T follicular helper cell (primary cell): Measurements from ENCODE around the gene TAF8.
A peak's percentile ranks its signal among the peaks of the same experiment; 100 is the strongest.

Experiments used
- DNase-seq: peaks from one replicate; pipeline ENCODE4 v3.0.0-alpha.2; 2020; ENCODE audit warnings: low read depth

Gene TAF8

DNA sequence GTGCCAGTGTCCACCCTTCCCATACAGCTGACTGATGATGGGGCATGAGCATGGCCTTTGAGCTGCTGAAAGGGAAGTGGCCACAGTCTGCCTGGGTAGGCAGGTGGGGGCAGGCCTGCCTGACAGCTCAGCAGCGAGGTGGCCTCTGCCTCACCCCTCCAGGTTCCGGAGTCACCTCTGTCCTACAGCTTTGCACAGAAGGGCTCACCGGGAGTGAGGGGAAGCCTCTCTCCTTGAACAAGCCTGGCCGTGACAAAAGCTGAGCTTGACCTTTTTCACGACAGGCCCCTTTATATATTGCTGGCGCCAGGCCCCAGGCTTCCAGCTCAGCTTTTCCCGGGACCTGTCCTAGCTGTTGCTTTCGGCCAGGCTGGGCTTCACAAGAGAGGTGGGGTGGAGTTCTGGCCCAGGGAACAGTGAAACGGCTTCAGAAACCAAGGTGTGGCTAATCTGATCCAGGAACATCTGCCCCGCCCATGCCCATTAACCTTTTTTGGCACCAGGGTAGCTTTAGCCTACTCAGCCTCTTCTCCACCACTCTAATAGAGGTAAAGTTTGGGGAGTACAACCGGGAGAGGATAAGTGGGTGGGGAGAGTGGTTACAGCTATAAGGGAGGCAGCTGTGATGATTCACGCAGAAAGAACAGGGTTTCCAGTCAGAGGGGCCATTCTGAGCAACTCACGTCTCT, 49.2 kb downstream of the TAF8 start:
- no peak for DNase-seq

DNA sequence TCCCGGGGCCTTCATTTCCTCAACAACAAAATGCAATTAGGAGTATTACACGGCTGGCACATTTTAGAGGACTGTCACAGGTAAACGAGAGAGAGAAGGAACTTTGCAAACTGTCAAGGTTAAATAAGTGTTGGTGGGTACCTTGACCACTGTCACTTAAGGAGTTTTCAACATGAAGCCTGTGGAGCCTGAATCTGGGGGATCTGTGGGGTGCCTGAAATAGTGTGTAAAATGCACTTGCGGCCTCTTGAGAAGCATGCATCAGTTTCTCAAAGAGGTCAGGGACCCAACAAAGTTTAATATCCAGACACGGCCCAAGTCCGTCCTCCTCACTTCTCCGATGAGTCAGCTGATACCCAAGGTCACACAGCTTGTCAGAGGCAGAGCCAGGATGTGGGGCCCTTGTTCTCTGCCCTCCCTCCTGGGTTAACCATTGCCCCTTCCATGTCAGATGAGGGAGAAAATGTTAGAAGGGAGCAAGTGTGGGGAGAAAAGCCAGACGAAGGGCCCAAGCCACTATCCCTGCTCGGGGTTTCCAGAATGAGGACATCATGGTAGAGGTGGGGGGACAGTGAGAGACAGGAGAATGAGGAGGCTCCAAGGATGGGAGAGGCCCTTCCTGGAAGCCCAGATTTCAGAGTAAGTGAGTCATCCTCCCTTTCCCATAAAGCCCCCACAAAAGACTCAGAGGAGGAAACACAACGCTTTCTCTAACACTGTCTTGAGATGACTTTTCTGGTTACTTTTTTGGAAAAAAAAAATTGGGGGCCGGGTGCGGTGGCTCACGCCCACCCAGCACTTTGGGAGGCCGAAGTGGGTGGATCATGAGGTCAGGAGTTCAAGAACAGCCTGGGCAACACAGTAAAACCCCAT, 49.9 kb downstream of the TAF8 start:
- no peak for DNase-seq

DNA sequence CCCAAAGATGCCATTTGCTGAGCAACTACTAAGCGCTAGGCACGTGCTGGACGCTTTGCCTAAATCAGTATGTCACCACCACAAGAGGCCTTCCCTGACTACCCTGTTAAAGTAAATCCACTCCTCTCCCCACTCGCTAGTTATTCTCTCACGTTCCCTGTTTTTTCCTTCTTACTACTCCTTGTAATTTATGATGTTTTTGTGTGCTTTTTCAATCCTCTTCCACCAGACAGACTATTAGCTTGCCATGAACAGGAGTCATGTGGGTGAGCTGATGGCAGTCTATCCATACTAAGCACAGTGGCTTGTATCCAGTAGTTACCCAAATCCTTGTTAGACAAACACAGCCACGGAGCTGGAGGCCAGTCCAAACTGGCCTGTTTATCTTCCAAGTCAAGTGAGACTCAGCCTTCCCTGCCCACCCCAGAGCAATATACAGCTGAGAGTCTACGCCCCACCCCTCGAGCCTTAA, 50.9 kb downstream of the TAF8 start:
- no peak for DNase-seq

DNA sequence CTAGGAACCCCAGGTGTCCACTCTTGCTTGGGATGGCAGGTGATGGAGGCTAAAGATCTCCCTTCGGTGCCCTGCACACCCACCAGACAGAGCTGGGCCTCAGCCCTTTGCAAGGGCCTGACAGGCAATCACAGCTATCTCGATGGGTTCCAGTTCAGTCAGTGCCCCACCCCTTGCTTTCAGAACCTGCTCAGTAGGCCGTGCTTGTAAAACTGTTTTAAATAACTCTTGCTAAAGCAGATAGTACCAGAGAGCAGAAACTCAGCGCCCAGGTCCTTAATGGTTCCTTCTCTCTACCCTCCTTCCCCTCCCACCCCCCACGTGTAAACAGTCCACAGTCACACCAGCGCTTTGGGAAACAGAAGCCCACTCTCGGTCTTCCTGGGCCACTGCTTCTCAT, 52.9 kb downstream of the TAF8 start:
- DNase-seq: no peak

DNA sequence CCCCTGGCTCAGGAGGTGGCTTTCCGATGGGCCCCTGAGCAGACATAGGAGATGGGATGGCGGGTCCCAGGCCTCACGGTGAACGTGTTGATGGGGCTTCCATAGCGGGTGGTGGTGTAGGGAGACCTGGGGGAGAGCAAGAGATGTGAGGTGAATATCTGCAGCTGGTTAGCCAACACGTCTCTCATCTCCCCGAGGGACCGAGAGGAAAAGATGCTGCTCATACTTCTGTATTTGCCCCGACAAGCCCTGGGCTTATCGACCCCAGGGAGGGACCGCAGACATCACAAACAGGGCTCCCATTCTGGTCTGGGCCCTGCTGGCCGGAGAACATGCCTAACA, 53.4 kb downstream of the TAF8 start:
- no peak for DNase-seq

DNA sequence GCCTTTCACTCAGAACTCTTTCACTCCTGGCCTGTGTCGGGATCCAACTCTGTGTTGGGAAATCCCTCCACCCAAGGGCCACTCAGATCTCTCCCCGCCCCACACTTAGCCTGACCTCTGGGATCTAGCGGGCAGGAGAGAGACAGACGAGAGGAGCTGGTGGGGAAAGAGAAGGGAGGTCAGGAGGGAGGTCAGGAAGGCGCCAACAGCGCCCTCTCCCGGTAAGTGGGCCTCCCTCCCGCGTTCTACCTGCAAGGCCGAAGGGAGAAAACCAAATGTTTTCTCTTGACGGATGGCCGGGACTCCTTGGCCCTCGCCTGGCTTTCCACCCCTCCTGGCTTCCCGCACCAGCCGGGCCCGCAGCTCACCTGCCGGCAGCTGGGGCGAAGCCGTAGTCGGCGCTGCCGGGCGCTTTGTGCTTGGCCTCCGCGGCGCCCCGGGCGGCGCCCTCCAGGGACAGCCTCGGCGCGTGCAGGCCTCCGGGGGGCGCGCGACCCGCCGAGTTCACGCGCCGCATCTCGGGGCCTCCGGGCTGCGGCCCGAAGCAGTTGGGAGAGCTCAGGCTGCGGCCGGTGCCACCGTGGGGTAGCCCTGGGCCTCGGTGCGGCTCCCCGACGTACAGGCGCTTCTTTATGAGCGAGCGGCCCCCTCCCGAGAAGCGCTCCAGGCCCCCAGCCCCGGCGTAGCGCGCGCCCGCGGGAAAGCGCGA, 53.9 kb downstream of the TAF8 start:
- peak; percentile 41 for DNase-seq

DNA sequence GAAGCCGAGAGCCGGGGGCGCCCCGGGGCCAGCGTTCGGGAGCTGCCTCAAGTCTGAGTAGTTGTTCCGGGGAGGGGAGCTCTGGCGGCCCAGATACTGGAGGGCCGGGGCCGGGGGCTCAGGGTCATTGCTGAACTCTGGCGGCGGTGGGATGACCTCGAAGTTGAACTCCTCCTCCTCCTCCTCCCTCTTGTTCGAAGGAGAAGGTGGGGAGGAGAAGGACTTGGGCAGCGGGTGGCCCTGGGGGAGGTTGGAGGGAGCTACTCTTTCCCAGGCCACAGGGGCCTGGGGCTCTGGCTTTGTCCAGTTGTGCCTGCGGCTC, 54.4 kb downstream of the TAF8 start:
- DNase-seq: no peak

DNA sequence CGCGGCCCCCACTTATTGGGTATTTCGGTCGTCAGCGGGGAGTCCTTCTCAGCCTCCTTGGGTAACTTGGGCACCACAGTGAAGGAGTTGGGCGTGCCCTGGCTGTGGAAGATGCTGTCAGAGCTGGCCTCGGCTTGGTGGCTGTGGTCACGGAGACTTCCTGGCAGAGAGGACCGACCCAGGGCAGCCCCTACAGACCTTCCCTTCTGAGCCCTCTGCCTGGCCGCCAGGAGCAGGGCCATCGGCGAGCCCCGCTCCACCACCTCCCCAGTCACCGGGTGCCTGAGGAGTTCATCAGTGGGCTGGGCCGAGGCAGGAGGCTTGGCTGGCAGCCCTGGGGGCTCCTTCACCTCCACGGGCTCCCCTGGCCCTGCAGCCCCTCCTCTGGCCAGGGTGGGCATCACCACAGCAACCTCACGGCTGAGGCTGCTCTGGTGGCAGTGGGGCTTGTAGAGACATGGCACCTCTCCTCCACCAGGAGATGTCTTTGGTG, 54.9 kb downstream of the TAF8 start:
- DNase-seq: no peak

DNA sequence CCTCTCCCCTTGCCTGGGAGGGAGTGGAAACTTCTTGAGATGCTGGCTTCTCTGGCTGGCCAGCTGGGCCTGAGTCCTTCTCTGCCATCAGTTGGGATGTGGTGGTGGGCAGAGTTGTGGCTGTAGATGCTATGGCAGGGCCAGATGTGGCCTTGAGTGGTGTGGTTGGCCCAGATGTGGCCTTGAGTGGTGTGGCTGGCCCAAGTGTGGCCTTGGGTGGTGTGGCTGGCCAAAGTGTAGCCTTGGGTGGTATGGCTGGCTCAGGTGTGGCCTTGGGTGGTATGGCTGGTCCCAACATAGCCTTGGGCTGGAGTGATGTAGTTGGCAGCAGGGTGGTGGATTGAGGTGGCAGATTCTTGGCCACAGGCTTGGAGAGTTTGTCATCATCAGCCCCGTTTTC, 55.4 kb downstream of the TAF8 start:
- no peak for DNase-seq

DNA sequence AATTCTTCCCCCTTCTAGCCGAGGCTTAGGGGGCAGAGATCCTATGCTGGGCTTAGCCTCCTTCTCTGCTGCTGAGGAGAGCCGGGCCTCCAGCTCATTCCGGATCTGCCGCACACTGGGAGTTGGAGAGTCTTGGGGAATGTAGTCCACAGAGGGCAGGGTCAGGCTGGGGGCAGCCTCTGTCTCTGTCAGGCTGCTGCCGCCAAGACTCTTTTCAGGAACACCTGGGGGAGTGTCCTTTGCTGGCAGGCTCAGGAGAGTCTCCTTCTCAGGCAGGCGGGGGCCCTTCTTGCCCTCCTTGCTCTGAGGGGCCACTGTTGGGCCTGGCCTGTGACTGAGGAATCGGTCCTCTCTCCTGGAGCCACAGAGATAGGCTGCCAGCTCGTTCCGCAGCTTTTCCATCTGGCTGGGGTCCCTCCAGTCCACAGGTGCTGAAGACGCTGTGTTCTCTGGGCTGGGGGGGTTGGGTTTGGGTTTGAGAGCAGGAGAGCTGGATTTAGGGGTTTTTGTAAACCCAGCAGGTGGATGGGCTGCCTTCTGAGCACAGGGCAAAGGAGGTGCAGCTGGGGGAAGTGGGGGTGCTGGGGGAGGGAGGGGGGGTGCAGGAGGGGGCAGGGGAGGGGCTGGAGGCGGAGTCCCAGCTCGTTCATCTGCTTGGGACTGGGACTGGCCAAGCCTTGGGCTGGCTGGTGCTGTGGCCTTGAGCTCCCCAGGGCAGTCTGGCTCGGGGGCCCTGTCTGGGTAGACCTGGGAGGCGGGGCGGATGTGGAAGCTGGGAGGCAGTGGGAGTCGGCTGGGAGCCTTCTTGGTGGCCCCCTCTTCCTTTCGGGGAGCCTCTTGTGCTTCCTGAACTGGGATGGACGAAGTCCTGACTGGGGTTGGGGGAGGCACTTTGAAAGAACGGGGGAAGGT, 56.0 kb downstream of the TAF8 start:
- no peak for DNase-seq

DNA sequence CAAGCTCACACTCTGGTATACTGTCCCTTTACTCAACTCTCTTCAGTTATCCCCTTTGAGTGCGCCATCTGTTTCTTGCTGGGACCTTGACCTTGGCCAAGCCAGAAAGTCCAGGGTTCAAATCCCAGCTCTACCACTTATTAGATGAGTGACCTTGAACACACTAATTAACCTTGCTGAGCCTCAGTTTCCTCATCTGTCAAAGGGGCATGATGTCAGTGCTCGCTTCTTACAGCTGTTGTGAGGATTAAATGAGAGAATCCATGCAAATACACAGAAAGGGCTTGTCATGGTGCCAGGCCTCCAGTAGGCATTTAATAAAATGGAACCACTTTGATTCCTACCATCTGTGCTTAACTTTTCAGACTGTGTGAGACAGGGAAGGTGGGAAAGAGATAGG, 57.7 kb downstream of the TAF8 start:
- no peak for DNase-seq

DNA sequence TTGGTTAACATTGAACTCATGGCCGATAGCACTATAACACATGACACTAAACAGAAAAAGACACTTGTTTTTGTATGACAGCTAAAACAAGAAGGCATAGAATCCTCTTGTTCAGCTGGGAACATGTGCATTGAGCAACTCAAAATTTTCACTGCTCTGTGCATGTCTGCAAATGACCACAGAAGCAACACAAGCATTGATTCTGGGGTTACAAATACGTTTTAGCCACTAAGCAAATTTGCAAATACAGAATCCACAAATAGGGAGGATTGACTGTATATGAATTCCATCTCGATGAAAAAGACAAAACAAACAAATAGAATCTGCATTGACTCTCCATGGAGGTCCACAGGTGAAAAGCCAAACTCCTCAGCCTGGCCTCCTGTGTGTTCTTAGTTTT, 60.4 kb downstream of the TAF8 start:
- no peak for DNase-seq

DNA sequence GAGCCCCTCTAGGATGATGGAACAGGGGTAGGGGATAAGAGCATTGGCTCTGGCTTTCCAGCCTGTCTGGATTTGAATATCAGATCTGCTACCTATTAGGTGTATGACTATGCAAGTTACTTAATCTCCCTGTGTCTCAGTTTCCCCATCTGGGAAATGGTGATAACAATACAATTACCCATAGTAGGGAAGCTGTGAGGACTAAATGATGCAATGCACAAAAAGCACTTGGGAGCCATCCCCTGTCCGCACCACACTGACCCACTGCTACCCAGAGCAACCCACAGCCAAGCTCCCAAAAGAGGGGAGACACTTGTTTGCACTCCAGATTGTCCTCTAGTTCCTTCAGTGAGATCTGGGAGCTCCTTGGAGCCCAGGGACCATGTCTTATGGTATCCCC, 62.0 kb downstream of the TAF8 start:
- DNase-seq: no peak

DNA sequence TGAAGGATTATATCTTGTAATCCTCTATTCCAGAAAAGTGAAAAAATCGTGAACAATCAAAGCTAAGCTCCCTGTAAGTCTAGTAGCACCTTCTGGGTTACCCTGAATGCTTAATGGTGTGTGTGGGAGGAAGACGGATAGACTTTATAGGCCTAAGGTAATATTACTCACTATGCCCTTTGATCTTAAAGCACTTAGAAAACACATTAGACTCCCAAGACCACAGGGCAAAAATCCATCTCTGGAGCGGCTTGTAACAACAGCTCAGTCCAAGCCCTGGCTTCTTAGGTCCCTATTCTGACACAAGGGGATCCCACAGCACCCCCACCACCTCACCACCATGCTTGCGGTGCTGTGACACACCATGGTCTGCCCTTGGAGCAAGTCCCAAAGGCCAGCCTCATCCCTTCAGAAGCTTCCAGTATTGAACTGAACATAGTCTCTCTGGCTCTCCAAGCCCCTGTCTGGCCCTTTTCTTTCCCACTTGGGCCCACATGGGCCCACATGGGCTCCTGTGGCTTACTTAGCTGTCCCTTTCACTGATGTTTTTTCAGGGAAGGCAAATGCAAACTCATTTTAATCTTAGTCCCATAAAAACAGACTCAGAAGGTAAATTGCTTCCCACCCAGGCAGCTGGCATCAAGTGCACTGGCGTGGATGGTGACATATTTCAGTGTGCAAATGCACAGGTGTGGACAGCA, 63.8 kb downstream of the TAF8 start:
- DNase-seq: no peak

DNA sequence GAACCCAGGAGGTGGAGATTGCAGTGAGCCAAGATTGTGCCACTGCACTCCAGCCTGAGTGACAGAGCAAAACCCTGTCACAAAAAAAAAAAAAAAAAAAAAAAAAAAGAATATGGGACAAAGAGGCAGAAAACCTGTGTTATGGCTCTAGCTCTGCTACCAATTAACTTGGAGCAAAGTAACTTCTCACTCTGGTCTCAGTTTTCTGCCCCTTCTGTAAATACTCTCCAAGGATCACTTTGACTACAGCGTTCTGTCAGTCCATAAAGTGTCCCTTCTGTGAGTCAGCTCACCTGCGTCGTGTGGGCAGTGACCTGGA, 67.5 kb downstream of the TAF8 start:
- no peak for DNase-seq

DNA sequence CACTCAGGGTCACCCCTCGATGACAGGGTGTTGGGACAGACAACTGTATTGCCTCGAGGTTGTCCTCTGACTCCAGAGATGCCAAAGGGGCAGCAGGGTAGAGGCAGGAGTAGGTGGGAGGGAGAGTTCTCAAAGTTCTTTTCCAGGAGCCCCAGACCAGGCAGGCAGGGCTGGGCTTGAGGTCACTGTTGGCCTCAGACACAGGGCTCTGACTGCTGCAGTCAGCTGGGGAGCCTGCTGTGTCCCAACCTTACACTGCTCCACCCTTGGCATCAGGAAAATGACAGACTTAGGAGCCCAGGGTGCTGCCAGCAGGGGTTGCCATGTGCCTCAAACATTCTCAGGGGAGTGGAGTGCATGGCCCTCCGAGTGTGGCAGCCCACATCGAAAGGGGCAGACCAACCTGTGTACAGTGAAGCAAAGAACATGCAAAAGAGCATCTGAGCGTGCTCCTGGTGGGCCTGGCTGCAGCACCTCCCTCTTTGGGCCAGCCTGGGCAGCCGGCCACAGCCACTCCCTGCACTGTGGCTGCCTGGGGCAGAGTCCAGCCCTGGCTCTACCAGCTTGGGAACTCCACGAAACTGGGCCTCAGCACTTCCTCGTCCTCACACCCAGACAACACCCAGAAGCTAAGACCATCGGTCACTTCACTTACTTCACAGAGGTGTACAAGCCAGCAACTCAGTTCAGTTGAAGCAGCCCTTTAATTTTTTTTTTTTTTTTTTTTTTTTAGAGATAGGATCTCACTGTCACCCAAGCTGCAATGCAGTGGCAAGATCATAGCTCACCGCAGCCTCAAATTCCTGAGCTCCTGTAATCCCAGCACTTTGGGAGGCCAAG, 68.1 kb downstream of the TAF8 start:
- DNase-seq: no peak

DNA sequence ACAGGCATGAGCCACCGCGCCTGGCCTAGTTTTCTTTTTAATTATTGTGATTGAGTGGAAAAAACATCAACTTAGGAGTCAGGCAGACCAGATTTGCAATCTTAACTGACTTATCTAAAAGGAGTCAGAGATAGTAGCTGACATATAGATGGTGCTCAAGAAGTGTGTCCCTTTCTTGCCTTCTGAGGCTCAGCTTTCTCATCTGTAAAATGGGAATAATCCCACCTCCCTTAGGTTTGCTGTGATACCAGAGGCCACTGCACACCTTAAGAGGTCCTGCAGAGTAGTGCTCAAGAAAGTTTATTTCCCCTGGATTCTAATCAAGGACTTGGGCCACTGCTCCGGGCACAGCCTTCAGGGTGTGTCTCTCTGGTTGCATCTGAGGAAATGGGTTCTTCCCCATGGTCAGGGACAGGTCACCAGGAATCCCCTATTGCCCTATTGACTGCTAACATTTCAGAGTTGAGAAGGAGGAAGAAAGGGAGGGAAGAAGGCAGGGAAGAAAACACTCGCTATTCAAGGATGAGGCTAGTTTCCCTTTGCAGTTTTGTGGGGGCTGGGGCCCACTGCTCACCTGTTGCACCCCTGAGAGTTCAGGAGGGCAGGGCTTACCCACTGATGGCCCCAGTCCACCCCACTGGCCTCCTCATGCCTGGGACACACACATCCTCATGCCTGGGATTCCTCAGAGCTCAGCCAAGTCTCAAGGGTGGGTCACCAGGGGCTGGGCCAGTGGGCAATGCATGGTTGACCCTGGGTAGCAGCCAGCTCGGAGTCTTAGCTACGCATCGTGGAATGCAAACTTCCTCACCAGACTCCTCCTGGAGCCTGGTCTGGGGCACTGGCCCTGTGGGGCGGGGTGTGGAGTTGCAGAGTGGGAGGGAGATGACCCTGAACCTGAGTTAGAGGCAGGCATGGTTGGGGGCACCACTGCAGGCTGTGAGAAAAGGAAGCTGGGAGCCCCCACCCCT, 70.9 kb downstream of the TAF8 start:
- no peak for DNase-seq

DNA sequence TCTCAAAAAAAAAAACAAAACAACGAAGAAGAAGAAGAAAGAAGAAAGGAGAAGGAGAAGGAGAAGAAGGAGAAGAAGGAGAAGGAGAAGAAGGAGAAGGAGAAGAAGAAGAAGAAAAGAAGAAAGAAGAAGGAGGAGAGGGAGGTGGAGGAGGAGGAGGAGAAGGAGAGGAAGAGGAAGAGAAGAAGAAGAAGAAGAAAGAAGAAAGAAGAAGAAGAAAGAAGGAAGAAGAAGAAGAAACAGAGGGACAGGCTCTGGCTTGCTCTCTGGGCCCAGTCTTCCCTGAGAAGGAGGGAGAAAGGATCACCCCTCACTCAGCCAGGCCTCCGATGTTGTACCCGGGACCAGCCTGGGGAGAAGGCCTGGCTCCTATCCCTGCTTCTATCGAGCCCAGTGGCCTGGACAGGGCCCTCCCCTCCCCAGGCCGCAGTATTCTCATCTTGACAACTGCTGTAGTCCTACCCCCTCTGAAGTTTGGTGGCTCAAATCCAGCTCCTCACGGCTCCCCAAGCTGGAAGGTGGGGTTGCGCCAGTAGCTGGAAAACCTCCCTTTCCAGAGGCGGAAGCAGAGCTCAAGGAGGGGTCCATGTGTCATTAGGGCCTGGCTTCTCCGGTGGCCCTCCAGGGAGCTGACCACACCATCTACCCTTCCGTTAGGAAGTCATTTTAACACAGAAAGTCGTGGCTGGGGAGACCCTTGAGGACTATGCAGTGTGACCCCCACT, 73.2 kb downstream of the TAF8 start:
- DNase-seq: no peak
